DND-41 (cell line): ENCODE data around the gene KCNK16.

Source experiments
- ATAC-seq: fragments of 200-7000 bp; cut with Tn5 transposase; 3 replicates; pipeline ENCODE4 v1.9.1; 2021; ENCODE audit warnings: low read depth; ENCODE audit not compliant: insufficient read depth
- DNase-seq: peaks from one replicate; pipeline ENCODE4 v3.0.0-alpha.2; 2020
- H2AFZ ChIP-seq: 2 replicates; pipeline ENCODE4 v1.6.0; 2012; ENCODE audit warnings: low read depth, low read length
- H3K27ac ChIP-seq: 2 replicates; pipeline ENCODE4 v1.5.1; 2012; ENCODE audit warnings: low read length, inconsistent platforms
- H3K27me3 ChIP-seq: fragments of 200-600 bp; sonication (generic); 2 replicates; pipeline ENCODE4 v1.6.0; 2012; ENCODE audit warnings: low read length, mild to moderate bottlenecking, inconsistent platforms; ENCODE audit not compliant: insufficient read depth, poor library complexity
- H3K36me3 ChIP-seq: 2 replicates; pipeline ENCODE4 v1.5.1; 2012; ENCODE audit warnings: low read length, inconsistent platforms; ENCODE audit not compliant: insufficient read depth
- H3K4me1 ChIP-seq: 2 replicates; pipeline ENCODE4 v1.5.1; 2012; ENCODE audit warnings: mild to moderate bottlenecking, low read length; ENCODE audit not compliant: insufficient read depth
- H3K4me2 ChIP-seq: 2 replicates; pipeline ENCODE4 v1.6.0; 2012; ENCODE audit warnings: mild to moderate bottlenecking, moderate library complexity, low read length, inconsistent platforms; ENCODE audit not compliant: insufficient read depth
- H3K4me3 ChIP-seq, 2 experiments: fragments of 200-600 bp in 1 of 2; shearing (Covaris generic) in 1 of 2; 2 replicates each; pipeline ENCODE4 v1.5.1; 2012 to 2016; ENCODE audit warnings: inconsistent platforms in 2 of 2, low read length in 2 of 2, mild to moderate bottlenecking in 2 of 2, low read depth in 1 of 2, moderate library complexity in 1 of 2
- H3K79me2 ChIP-seq: 2 replicates; pipeline ENCODE4 v1.6.0; 2012; ENCODE audit warnings: low read length, inconsistent platforms; ENCODE audit not compliant: insufficient read depth
- H3K9ac ChIP-seq: 2 replicates; pipeline ENCODE4 v1.6.0; 2012; ENCODE audit warnings: low read depth, mild to moderate bottlenecking, inconsistent platforms, low read length, moderate library complexity
- H3K9me3 ChIP-seq: 2 replicates; pipeline ENCODE4 v1.5.1; 2012; ENCODE audit warnings: low read length, moderate library complexity, mild to moderate bottlenecking, inconsistent platforms; ENCODE audit not compliant: insufficient read depth, severe bottlenecking
- H4K20me1 ChIP-seq: 2 replicates; pipeline ENCODE4 v1.6.0; 2012; ENCODE audit warnings: low read length; ENCODE audit not compliant: insufficient read depth
- EZH2 ChIP-seq: IDR thresholded peaks from 3 replicates; pipeline ENCODE4 v1.6.1; 2012; ENCODE audit warnings: borderline replicate concordance, low read depth, mild to moderate bottlenecking, moderate library complexity, low read length, inconsistent platforms; ENCODE audit not compliant: severe bottlenecking
- TF ChIP-seq, protein P1 (sequence below): IDR thresholded peaks from 2 replicates; pipeline ENCODE4 v1.5.1; 2012; ENCODE audit warnings: borderline replicate concordance, low read length, moderate library complexity, mild to moderate bottlenecking; ENCODE audit not compliant: poor library complexity, severe bottlenecking; ENCODE audit errors: extremely low read depth

KCNK16 gene

DNA sequence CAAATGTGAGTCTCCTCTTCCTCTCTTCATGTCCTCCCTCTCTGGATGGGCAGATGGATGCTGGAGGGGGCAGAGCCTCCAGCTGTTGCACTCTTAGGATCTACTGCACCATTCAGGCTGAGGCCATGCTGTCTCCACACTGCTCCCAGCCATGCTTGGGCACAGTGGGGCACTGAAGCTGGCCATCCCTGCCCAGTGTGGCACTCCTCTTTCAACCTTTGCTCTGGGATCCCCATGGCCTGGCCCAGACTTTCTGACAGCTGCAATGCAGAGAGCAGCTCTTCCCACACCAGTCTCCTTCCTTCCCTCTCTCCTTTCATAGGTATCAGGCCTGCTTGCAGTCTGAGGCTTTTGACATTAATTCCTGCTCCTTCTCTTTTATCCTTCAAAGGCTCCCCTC is 17.6 kb downstream of the KCNK16 start:
- Histone ChIP-seq H3K27me3 (no peaks in the 10 kb centered on the region), H2AFZ (no peak overlapping the region), H3K27ac (no peak overlapping the region), H3K9me3 (no peaks in the 10 kb centered on the region), H3K4me3 (no peak overlapping the region), H3K36me3 (no peaks in the 10 kb centered on the region), H3K4me2 (no peak overlapping the region), H3K9ac (no peak overlapping the region), H3K79me2 (no peaks in the 10 kb centered on the region), H4K20me1 (no peaks in the 10 kb centered on the region), H3K4me1 (peaks cover 6% of the 10 kb centered on the region)
- DNase-seq (no peak), ATAC-seq (no peak)
- TF ChIP-seq EZH2, result no peak
- TF ChIP-seq, protein P1, sequence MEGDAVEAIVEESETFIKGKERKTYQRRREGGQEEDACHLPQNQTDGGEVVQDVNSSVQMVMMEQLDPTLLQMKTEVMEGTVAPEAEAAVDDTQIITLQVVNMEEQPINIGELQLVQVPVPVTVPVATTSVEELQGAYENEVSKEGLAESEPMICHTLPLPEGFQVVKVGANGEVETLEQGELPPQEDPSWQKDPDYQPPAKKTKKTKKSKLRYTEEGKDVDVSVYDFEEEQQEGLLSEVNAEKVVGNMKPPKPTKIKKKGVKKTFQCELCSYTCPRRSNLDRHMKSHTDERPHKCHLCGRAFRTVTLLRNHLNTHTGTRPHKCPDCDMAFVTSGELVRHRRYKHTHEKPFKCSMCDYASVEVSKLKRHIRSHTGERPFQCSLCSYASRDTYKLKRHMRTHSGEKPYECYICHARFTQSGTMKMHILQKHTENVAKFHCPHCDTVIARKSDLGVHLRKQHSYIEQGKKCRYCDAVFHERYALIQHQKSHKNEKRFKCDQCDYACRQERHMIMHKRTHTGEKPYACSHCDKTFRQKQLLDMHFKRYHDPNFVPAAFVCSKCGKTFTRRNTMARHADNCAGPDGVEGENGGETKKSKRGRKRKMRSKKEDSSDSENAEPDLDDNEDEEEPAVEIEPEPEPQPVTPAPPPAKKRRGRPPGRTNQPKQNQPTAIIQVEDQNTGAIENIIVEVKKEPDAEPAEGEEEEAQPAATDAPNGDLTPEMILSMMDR, result no peak

DNA sequence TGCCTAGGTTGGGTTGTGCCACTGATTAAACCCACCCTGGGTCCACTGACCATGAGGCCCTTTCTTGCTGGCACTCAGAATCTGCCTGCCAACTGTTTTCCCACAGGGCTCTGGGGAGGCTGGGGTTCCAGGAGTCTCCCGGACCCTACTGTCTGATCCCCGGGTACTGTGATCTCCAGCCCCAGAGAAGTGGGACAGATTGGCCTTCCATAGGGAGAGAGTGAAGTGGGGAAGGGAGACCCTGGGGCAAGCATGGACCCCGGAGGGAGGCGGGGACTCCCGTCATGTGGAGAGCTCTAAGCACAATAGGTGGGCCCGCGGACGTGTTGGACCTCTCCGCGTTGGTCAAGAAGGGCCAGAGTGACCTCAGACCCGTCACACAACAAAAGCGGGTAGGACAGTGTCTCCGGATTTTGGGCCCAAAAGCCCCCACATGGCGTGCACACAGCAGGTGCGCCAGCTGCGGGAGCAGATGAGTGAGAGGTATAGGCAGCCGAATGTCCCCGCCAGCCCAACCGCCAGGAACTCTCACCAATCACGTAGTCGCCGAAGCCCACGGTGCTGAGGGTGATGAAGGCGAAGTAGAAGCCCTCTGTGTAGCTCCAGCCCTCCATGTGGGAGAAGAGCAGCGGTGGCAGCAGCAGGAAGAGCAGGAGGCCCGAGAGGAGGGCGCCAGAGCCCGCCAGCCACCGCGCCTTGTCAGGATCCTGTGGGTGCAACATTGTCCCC is 18.9 kb downstream of the KCNK16 start:
- no peaks in the 10 kb centered on the region for H4K20me1 ChIP-seq
- H3K79me2 ChIP-seq, result no peaks in the 10 kb centered on the region
- H3K27ac ChIP-seq, result no peak overlapping the region
- no peak overlapping the region for H3K4me2 ChIP-seq
- ATAC-seq, result peak; percentile 27; the same call in 2 of the 3 replicates
- DNase-seq, result no peak
- H2AFZ ChIP-seq, result no peak overlapping the region
- no peaks in the 10 kb centered on the region for H3K36me3 ChIP-seq
- H3K27me3 ChIP-seq, result no peaks in the 10 kb centered on the region
- TF ChIP-seq, protein P1, result no peak
- no peak for TF ChIP-seq EZH2
- no peaks in the 10 kb centered on the region for H3K9me3 ChIP-seq
- H3K4me3 ChIP-seq, result no peak overlapping the region
- H3K4me1 ChIP-seq, result peaks cover 6% of the 10 kb centered on the region
- H3K9ac ChIP-seq, result no peak overlapping the region

DNA sequence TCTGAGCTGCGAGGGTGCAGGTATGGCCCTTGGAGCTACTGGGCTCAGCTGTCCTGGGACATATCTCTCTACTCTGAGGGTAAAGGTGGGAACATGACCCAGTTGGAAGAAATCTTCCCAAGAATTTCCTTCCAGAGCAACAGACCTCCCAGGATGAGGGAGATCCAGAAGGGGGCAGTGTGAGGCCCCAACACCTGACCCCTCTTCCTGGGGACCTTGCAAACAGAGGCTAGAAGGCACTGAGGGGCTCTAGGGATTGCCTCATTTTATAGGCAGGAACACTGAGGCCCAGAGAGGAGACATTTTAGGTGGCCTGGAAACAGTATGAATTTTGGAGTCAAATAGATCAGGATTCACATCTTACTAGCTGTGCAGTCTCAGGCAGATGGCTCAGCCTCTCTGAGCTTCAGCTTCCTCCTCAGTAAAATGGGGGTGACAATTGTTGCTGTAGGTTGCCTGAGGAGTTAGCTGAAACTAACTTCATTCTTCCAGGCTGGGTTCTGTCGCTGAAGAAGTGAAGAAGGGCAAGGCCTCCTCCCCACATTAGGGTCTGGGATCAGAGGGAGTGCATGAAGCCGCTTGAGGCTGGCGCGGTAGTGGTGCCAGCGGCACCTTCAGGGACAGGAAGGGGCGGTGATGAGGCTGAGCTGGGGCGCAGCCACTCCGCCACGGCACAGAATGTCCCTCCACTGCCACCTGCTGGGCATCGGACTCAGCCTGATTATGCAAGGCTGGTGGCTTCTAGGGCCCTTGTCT is 19.7 kb downstream of the KCNK16 start:
- Histone ChIP-seq H2AFZ (peak overlapping the region; percentile 86), H4K20me1 (no peaks in the 10 kb centered on the region), H3K27ac (no peak overlapping the region), H3K4me1 (peaks cover 6% of the 10 kb centered on the region), H3K27me3 (no peaks in the 10 kb centered on the region), H3K36me3 (no peaks in the 10 kb centered on the region), H3K4me2 (peak overlapping the region; percentile 62), H3K79me2 (no peaks in the 10 kb centered on the region), H3K9ac (no peak overlapping the region; the same call in 1 of the 2 replicates), H3K9me3 (no peaks in the 10 kb centered on the region), H3K4me3 (peak overlapping the region in 1 of 2 experiments; percentile 40; a peak in 1 of 4 replicates)
- TF ChIP-seq, protein P1, result peak; percentile 91
- TF ChIP-seq EZH2, result no peak
- DNase-seq, result peak; percentile 87
- ATAC-seq, result peak; percentile 99
